G401.6 (cell line): Measurements from ENCODE around the gene TMEM134.

Experiments used
- FAIRE-seq: peaks from 2 replicates; lab custom pipeline; 2012; peaks lifted over from hg19 to GRCh38; lab: Jason Lieb, UNC

TMEM134 gene

DNA sequence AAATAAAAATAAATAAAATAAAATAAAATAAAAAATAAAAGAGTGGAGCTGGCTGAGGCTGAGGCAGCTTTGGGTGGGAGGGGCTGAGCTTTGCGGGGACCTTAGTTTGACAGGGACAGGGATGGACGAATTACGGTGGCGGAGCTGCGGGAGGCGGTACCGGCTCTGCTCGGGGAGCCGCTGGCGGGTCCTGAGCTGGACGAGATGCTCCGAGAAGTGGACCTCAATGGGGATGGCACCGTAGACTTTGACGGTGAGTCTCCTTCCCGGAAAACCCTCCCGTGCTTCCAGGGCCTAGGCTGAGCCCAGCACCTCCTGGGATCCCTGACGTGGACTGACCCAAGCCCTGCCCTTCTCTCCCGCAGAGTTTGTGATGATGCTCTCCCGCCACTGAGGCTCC, 10.8 kb downstream of the TMEM134 start:
- no peak for FAIRE-seq

DNA sequence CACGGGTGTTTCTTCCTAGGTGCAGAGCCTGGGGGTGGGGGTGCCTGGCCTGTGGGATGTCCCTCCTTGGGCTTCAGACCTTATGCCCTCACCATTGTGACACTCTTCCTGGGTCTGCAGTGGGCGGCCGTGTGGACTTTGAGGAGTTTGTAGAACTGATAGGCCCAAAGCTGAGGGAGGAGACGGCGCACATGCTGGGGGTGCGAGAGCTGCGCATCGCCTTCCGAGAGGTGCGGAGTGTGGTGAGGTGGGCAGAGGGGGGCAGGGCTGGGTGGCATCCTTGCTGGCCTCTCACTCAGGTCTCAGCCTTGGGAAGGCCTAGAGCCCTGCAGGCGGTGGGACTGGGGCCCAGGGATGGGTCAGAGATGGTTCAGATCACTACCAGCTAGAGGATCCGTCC, 11.6 kb downstream of the TMEM134 start:
- FAIRE-seq, result no peak

DNA sequence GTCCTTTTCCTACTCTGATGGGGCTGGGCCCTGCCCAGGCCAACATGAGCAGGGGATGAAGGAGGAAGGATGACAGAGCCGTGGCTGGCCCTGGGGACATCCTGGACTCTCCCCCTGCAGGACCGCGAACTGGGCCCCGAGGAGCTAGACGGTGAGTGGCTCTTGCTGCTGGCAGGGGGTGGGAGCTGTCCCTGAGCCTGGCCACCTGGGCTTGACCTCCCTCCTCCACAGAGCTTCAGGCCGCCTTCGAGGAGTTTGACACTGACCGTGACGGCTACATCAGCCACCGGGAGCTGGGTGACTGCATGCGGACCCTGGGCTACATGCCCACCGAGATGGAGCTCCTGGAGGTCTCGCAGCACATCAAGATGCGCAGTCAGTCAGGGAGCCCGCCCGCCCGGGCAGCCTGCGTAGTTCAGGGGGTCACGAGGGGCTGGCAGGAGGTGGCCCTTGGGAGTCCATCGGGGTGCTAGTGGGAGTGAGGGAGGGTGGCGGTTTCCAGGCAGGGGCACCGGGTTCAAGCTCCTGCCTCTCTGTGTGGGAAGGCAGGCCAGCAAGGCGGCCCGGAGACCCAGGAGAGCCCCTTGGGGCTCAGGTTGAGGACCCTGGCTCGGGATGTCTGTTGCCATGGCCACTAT, 12.9 kb downstream of the TMEM134 start:
- no peak for FAIRE-seq

DNA sequence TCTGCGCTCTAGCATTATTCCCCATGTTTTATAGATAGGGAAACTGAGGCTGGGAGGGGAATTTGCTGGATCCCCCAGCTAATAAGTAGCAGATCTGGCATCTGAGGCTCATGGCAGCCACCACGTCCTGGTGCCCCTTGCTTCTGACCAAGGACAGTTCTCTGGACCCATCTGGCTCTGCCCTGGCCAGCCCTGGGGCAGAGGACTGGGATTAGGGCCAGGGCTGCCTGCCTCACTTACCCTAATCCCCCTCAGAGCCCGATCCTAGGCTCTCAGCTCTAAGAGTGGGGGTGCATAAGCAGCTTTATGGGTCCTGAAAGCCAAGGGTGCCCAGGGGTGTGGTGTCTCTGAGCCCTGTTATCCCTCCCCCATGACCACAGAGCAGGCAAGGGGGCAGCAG, 14.0 kb downstream of the TMEM134 start, which contains the start of gene CABP4:
Gene CABP4, plus strand, starts transcription at position 301 of the 400 bp plus-strand sequence. Its CDS starts 70 bp downstream, at position 371.
- no peak for FAIRE-seq

DNA sequence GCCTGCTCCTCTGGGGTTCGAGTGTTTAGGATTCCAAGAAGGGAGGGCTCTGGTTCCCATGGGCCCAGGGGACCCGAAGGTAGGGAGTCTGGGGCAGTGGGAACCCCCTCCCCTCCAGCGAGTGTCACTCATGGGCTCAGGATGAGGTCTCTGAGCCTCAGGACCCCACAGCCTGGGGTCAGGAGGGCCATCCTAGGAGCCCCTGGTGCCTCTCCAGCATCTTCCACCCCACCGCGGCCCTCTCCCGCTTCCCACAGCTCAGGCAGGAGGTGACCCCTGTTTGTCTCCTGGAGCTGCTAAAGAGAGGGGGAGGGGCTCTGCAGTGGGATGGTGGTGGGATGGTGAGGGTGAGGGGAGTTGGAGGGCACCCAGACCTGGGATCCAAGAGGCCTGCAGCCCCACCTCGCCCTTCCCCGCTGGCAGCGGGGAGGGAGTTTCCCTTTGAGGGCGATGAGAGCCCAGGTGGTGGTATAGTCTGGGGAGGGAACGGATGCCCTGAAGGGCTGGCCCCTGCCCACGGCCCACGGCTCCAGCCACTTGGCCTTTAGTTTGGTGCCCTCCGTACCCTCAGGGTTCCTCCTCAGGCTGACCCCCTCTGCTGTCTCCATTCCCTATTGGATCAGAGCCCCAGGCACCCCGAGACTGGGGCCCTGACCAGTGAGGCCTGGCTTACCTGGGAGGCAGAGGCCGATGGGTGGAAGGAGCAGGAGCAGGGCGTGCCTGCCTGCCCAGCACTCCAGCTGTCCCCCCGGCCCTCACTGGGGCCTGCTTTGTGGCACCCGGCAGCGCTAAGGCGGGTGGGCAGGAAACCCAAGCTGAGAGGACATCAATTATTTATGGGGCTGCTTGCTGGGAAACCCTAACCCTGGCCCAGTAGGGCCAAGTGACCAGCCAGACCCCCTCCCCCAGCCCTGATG, 15.0 kb downstream of the TMEM134 start:
- FAIRE-seq, result no peak

DNA sequence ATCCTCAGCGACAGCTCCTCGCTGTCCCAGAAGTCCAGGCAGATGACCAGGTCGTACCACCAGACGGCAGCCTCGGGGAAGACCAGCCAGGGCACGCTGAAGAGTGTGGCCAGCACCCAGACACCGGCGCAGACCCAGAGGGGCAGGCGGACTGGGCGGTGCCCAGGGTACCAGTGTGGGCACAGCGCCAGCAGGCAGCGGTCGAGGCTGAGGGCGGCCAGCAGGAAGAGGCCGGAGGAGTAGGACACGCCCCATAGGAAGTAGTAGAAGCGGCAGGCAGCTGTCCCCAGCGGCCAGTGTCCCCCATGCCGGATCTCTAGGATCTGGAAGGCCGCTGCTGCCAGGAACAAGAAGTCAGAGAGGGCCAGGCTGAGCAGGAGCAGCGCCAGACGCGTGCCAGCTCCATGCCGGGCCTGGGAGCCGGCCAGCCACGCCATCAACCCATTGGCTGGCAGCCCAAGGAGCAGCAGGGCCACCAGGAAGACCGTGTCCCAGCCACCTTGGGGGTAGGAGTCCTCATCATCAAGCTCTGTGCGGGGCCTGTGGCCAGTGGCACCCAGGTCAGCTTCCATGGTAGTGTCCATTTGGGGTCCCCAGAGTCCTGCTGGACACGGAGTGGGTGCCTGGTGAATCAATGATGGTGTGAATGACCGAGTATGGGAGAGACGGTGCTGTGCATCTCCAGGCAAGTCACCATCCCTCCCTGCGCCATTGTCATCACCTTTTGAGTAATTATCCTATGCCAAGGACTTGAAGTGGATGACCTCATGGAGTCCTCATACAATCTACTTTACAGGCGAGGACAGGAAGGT, 16.7 kb downstream of the TMEM134 start, which contains the start of gene GPR152:
Gene GPR152, minus strand, starts transcription at position 589 of the 812 bp plus-strand sequence. Its CDS starts 5 bp downstream, at position 584.
- FAIRE-seq, result no peak

DNA sequence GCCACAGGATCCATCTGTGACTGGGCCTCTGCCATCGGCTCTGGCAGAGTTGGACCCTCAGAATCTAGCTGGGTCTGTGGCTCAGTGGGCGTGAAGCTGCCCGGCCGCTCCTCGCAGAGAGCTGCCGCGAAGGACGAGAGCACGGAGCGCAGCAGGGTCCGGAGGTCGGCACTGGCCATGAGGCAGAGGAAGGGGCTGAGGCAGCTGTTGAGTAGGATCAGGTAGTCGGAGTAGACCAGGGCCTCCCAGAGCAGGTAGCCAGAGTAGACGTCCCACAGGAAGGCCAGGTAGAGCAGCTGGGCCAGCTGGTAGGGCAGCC, 17.4 kb downstream of the TMEM134 start:
- no peak for FAIRE-seq

DNA sequence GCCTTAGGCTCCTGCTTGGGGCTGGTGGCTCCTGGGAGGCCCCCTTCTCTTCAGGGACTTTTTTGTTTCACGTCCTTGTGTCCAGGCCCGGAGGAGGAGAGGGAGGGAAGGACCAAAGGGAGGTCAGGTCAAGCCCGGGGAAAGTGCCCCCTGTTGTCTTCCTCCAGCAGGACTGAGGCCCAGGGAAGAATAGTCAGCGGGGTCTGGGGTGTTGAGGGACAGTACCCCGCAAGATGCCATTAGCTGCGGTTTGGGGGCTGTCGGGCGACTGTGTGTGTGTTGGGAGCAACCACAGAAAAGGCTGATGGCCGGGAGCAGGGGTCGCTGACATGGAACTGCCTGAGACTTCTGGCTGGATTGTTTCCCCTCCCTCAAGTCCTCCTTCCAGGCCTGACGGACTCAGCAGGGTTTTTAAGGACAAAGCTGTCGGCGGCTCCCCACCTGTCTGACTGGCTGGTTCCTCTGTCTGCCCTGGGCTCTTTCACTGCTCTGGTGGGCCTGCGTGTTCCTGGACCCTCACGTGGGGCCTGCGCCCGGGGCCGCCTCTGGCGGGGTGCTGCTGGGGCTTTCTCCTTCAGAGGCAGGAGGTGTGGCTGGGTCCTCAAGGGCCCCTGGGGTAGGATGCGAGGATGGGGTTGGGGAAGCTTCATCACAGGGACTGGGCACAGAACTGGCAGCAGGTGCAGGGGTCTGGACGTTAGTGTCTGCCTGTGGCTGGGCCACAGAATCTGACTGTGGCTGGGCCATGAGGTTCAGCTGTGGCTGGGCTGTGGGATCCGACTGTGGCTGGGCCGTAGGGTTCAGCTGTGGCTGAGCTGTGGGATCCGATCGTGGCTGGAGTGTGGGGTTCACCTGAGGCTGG, 18.0 kb downstream of the TMEM134 start:
- no peak for FAIRE-seq

DNA sequence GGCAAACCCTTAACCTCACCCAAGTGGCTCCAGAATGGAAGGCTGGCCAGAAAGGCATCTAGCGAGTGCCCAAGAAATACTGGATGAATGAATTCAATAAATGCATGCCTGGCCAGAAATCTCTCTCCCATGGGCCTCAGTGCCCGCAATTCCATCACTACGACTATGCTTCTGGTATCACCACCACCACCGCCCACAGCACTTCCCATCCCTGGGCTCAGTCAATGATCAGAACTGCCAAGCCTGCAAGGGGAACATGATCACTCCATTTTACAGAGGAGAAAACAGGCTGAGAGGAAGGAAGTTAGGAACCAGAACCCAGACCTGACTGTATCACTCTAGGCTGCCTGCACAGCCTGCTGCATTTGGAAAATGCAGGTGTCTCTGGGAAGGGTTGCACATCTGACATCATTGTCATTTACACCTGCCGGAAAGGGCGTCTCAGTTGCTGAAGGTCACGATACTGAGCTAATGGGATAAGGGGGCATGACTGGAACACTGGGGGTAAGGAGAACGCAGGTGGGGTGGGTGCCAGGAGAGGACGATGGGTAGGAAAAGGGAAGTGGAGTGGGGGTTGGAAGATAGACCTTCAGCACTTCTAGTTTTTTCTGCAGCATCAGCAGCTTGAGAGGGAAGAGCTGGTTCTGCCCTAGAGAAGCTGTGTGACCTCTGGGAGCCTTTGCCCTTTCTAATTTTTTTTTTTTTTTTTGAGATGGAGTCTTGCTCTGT, 19.8 kb downstream of the TMEM134 start:
- no peak for FAIRE-seq

DNA sequence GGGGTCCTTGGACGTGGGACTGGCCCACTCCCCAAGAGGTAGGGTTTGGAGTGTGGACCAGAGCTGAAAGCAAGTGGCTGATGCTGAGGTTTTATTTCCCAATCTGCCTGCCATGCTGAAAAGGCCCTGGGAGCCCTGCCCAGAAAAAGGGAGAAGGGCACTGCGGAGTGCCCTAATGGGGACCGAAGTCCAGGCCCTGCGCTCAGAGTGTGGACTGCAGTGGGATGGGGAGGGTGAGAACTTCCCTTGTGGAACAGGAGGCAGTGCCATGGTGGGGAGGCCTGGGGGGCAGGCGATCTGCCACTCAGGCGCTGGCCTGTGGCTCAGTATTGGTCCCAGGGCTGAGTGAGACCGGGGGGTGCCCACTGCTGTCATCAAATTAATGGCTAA, 20.8 kb downstream of the TMEM134 start:
- FAIRE-seq, result no peak

DNA sequence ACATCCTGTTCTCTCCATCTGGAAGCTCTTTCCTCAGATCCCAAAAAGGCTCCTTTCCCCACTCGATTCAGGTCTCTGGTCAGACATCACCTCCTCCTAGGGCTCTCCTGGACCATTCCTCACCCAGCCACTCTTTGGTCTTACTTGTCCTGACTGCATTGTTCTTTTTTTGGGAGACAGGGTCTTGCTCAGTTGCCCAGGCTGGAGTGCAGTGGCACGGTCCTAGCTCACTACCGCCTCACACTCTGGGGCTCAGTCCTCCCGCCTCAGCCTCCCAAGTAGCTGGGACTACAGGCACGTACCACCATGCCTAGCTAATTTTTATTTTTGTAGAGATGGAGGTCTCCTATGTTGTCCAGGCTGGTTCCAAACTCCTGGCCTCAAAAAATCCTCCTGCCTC, 23.5 kb downstream of the TMEM134 start:
- no peak for FAIRE-seq

DNA sequence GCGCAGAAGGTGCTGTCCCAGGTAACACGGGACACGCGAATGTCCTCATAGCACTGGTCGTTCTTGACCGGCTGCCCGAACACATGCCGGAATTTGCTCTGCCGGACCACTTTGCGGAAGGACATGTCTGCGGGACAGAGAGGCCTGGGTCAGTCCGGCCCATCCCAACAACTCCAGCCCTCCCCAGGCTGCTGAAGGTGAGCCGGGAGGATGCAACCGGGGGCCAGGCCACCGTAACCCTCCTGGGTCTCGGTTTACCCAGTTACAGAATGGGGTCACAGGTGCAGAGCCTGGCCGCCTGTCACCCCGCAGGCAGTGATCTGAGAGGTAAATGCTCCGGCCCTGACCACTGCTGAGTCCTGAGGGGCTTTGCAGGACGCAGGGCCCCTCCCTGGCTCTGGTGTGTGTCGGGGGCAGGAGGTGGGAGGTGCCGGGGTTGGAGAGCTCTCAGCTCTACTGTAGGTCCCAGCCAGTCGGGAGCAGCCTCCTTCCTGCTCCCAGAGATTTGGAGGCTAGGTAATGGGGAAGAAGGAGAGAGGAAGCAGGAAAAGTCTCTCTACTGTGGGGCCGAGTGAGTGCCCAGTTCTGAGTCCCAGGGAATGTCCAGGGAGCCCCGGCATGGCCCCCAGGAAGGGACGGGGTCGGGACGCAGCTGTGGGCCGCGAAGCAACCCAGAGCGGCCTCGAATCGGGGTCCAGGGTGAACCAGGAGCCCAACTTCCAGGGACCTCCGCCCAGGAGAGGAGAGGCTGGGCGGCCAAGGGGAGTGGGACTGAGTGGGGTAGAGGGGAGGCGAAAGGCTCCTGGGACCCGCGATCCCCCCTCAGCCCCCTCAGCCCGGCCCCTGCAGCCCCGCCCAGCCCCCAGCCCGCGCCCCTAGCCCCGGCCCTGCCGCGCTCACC, 26.3 kb downstream of the TMEM134 start:
- no peak for FAIRE-seq

DNA sequence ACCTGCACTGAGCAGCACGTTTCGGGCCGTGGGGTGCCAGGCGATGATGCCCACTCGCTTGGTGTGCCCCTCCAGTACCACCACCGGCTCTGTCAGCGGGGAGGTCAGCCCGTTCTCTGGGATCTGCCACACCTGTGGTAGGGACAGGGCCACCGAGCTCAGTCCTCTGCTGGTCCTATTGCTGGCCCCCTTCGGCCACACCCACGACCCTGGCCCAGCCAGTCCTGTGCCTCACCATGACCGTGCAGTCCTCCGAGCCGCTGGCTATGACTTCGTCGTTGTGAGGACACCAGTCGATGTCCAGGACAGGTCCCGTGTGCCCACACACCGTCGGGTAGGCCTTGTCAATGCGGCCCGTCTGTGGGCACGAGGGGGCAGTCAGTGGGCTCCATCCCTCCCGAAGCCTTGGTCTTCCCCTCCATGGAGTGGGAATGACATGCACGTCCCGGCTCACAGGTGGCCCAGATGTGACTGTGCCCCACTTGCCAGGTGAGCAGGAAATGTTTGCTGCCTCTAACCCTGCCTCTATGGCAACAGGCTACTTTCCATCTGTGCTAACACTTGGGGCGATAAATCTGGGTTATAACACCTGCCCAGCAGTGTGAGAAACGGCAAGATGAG, 27.2 kb downstream of the TMEM134 start:
- FAIRE-seq, result no peak

DNA sequence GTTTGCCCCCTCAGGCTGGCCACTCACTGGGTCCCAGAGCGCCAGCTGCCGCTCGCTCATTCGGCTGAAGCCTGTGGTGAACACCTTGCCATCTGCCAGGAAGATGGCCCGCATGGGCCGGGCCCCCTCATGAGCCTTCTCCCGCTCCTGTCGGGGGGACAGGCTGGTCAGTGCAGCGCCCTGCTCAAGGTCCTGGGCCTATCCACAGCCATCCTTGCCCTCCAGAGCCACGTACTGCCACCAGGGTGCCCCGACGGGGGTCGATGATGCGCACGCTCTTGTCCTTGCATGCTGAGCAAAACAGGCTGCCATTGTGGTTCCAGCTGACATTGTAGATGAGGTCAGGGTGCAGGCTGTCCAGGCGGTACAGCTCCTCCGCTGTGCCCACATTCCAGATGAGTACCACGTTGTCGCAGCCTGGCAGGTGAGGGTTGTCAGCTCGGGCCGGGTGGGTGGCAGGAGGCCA, 27.9 kb downstream of the TMEM134 start:
- no peak for FAIRE-seq

DNA sequence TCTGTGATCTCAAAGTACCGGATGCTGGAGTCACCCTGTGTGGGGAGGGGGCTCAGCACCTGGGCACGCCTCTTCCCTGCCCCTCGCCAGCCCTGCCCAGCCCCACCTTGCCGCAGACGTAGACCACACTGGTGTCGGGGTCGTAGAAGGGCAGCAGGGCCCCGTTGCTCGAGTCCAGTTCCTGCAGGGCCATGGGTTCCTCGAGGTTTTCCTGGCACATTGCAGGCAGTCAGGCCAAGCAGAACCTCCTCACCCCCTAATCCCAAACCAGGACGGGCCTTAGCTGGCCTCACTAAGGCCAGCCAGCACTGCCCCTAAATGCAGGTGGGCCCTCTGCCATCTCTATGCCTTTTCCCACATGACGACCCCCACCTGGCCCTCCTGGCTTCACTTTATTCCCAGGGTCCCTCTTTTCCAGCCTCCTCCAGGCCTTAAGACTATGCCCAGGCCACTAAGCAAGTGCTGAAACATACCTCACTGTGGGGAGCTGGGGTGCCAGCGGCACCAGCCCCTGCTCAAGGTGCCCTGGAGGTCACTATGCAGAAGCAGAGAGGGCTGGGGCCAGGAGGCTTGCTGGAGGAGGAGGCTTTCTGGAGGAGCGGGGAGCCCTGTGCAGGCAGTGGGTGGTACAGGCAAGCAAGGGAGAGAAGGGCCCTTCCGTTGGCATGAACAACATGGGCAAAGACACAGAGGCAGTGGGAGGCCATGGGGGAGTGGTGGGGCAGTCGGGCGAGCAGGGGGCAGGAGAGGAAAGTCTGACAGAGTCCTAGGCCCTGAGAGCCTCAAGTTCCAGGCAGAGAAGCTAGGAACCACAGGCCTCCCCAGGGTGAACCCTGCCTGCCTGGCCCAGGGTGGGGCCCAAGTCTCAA, 28.6 kb downstream of the TMEM134 start:
- no peak for FAIRE-seq

DNA sequence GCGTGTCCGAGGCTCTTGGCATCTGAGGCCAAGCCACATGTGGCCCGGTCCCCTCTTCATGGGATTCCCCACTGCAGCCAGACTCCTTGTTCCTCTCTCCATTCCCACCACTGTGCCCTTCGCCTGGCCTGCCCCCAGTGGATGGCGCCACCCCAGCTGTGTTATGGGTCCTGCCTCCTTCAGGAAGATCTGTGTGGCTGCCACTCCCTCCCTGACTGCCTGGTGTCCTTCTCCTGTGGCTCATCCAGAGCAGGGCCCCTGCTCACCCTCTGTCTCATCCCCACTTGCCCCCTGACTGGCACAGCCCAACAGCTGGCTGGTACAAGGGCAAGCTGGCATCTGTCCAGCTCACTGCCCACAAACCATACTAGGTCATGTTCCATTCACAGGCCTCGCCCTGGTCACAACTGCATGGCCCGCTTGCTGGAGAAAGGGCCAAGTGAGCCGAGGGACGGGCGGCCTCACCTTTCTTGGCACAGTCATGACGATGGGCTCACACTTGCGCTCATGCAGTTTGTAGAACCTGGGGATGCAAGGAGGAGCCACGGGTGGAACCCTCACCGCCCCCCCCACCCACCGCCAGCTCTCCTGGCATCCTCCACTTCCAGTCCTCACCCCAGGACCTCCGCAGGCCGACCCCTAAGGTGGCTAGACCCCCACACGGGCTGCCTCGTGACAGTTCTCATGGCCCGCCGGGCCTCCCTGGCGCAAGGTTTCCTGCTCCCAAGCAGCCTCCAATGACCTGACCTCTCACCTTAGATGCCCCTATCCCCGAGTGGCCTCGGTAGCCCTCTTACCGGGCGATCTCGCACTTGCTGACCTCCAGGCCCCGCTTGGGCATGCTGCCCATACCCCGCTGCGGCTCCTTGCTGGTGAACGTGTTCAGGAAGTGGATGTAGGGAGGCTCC, 29.5 kb downstream of the TMEM134 start:
- no peak for FAIRE-seq

DNA sequence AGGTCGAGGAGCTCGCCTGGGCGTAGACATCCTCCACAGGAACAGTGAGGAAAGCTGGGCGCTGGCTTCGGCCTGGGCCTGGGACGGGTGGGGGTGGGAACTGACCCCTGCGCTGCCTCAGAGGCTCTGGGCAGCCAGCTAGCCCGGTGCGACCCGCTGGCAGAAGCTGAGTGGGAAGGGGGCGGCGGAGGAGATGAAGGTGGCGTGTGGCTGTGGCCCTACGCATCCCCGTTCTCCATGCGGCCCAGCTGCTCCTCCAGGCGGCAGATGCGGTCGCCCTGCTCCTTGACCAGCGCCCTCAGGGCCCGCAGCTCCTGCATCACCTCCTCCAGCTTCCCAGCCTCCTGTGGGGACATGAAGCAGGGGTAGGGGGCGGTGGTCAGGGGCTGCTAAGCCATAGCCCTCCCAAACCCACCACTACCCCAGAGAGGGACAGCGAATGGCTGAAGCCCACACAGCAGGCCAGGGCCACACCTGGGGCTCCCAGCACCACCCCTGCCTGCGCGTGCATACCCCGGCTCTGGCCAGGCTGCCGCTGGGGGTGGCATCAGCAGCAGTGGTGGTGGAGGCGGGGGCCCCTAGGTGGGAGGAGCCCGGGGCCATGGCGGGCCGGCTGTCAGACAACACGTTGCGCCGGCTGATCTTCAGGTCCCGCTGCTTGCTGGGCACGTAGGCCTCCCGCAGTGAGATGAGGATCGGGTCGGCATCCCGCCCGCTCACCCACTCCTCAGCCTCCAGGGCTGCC, 30.7 kb downstream of the TMEM134 start:
- FAIRE-seq, result no peak
